Epithelial cell of proximal tubule (primary cell): ENCODE results near the gene GAB2. TPM values are rescaled to one million over a fixed set of nuclear protein-coding genes. Genes with fewer than 3 reads are reported as not detected.

Experiments used
- DNase-seq: peaks from one replicate; pipeline ENCODE4 v3.0.0-alpha.2; 2011; ENCODE audit warnings: low read depth
- H3K4me3 ChIP-seq: 2 replicates; pipeline ENCODE4 v1.5.1; 2011; ENCODE audit warnings: low read depth, mild to moderate bottlenecking, low read length
- CTCF ChIP-seq: conservative IDR thresholded peaks from 2 replicates; pipeline ENCODE4 v1.5.1; 2012; ENCODE audit warnings: low read depth, mild to moderate bottlenecking, low read length
- total RNA-seq: library from RNA; depleted of rRNA; stranded (reverse); fragments of >200 nt; gene quantifications from 2 replicates; pipeline ENCODE4 v1.2.3, GENCODE V29; 2015

The GAB2 gene
- total RNA-seq, 1 donor from 2014 or later, result 15.0 TPM

- no peak for TF ChIP-seq CTCF
- H3K4me3 ChIP-seq, result peak overlapping the region; percentile 24
- DNase-seq, result no peak
Measured at GRCh38 chr11:78420796-78421209, 3.2 kb upstream of the GAB2 start.

- no peak for DNase-seq
- H3K4me3 ChIP-seq, result peak overlapping the region; percentile 24
- peak; percentile 77 for TF ChIP-seq CTCF
Measured at GRCh38 chr11:78420255-78420764, 2.7 kb upstream of the GAB2 start.

- DNase-seq, result peak; percentile 92
- TF ChIP-seq CTCF, result no peak
- H3K4me3 ChIP-seq, result no peak overlapping the region
Measured at GRCh38 chr11:78419327-78419726, 1.7 kb upstream of the GAB2 start.

GRCh38 chr11:78418584-78419211 lies 1.1 kb upstream of the GAB2 start:
- no peak for DNase-seq
- no peak for TF ChIP-seq CTCF
- peak overlapping the region; percentile 73 for H3K4me3 ChIP-seq

GRCh38 chr11:78417888-78418583 lies 416 bp upstream of the GAB2 start:
- DNase-seq, result no peak
- H3K4me3 ChIP-seq, result peak overlapping the region; percentile 73
- no peak for TF ChIP-seq CTCF

GRCh38 chr11:78416285-78417174 lies 1.1 kb downstream of the GAB2 start:
- DNase-seq, result no peak
- peak; percentile 47 for TF ChIP-seq CTCF
- H3K4me3 ChIP-seq, result peak overlapping the region; percentile 64
